B cell (primary cell): ENCODE data around the gene POU4F3. TPM values are rescaled to one million over a fixed set of nuclear protein-coding genes. Genes with fewer than 3 reads are reported as not detected.

Experiments used
- ATAC-seq: fragments of 200-7000 bp; cut with Tn5 transposase; one replicate; pipeline ENCODE4 v1.10.0; 2021; ENCODE audit warnings: low read depth, mild to moderate bottlenecking, moderate number of reproducible peaks, moderate library complexity
- CTCF ChIA-PET: fragments of 350-600 bp; sonication (Branson Sonifier 250); formaldehyde crosslinking; loops from one replicate; lab custom pipeline; 2021; ENCODE audit warnings: antibody characterized with exemption, inconsistent platforms; lab: Charles Lee
- POLR2A ChIA-PET: fragments of 350-600 bp; sonication (Branson Sonifier 250); formaldehyde crosslinking; loops from one replicate; lab custom pipeline; 2021; ENCODE audit warnings: antibody characterized with exemption; lab: Charles Lee
- DNase-seq: peaks from one replicate; pipeline ENCODE4 v3.0.0; 2013
- H2AFZ ChIP-seq: 2 replicates; pipeline ENCODE4 v1.6.1; 2012; ENCODE audit warnings: mild to moderate bottlenecking, low read depth, low read length; ENCODE audit not compliant: insufficient read depth, poor library complexity, severe bottlenecking
- H3K27ac ChIP-seq, 2 donors: 1 replicate in 1 of 2; 2 replicates in 1 of 2; pipeline ENCODE4 v1.5.1; 2012 to 2013; ENCODE audit warnings: low read length in 2 of 2, mild to moderate bottlenecking in 2 of 2, moderate library complexity in 1 of 2
- H3K27me3 ChIP-seq, 4 experiments: fragments of 200-600 bp in 1 of 4; sonication (generic) in 1 of 4; replicated peaks in 1 of 4; 1 replicate in 2 of 4; 2 replicates in 2 of 4; pipeline versions ENCODE4 v1.6.1 to v1.7.0; 2013 to 2016; ENCODE audit warnings: low read length in 3 of 4, mild to moderate bottlenecking in 2 of 4, mixed read lengths in 1 of 4, moderate library complexity in 1 of 4; ENCODE audit not compliant: insufficient read depth in 4 of 4, control insufficient read depth in 3 of 4; ENCODE audit errors: control extremely low read depth in 1 of 4
- H3K36me3 ChIP-seq, 2 experiments: replicated peaks in 1 of 2; 1 replicate in 1 of 2; 2 replicates in 1 of 2; pipeline versions ENCODE4 v1.6.1 to v1.7.1; 2013; ENCODE audit warnings: low read length in 1 of 2; ENCODE audit not compliant: insufficient read depth in 2 of 2, control insufficient read depth in 1 of 2; ENCODE audit errors: control extremely low read depth in 1 of 2, extremely low read depth in 1 of 2
- H3K4me1 ChIP-seq, 2 donors: fragments of 200-600 bp in 1 of 2; sonication (generic) in 1 of 2; 1 replicate in 1 of 2; 2 replicates in 1 of 2; pipeline versions ENCODE4 v1.5.1 to v1.6.1; 2013 to 2017; ENCODE audit warnings: low read length in 2 of 2; ENCODE audit not compliant: control insufficient read depth in 2 of 2, insufficient read depth in 2 of 2
- H3K4me2 ChIP-seq: replicated peaks from 2 replicates; pipeline ENCODE3; 2012; ENCODE audit warnings: mild to moderate bottlenecking, low read depth, low read length; ENCODE audit not compliant: poor library complexity, severe bottlenecking
- H3K4me3 ChIP-seq, 5 experiments: fragments of 200-600 bp in 1 of 5; sonication (generic) in 1 of 5; 1 replicate in 3 of 5; 2 replicates in 2 of 5; pipeline versions ENCODE4 v1.5.1 to v1.7.0; 2011 to 2016; ENCODE audit warnings: low read length in 4 of 5, mild to moderate bottlenecking in 4 of 5, low read depth in 2 of 5, control low read depth in 1 of 5, moderate library complexity in 1 of 5; ENCODE audit not compliant: insufficient read depth in 1 of 5; ENCODE audit errors: control extremely low read depth in 1 of 5, extremely low read depth in 1 of 5
- H3K79me2 ChIP-seq: fragments of 200-600 bp; sonication (generic); one replicate; pipeline ENCODE4 v1.6.0; 2016; ENCODE audit warnings: low read length; ENCODE audit not compliant: control insufficient read depth, insufficient read depth
- H3K9ac ChIP-seq: fragments of 200-600 bp; sonication (generic); 2 replicates; pipeline ENCODE4 v1.6.1; 2017; ENCODE audit warnings: mild to moderate bottlenecking, low read length, moderate library complexity
- H3K9me3 ChIP-seq, 3 donors: one replicate each; pipeline versions ENCODE4 v1.6.1 to v1.7.1; 2013; ENCODE audit warnings: low read length in 2 of 3; ENCODE audit not compliant: control insufficient read depth in 2 of 3, insufficient read depth in 1 of 3; ENCODE audit errors: control extremely low read depth in 1 of 3
- H4K20me1 ChIP-seq: 2 replicates; pipeline ENCODE4 v1.6.0; 2012; ENCODE audit warnings: mild to moderate bottlenecking, low read length; ENCODE audit not compliant: insufficient read depth, control insufficient read depth, poor library complexity, severe bottlenecking
- H3K27ac Mint-ChIP-seq: one replicate; pipeline ENCODE4 v1.8.0; 2021; ENCODE audit warnings: mixed read lengths
- H3K27me3 Mint-ChIP-seq: one replicate; pipeline ENCODE4 v1.8.0; 2021; ENCODE audit warnings: mixed read lengths
- H3K4me1 Mint-ChIP-seq: one replicate; pipeline ENCODE4 v1.8.0; 2021; ENCODE audit warnings: mixed read lengths
- H3K4me3 Mint-ChIP-seq: one replicate; pipeline ENCODE4 v1.8.0; 2021; ENCODE audit warnings: mixed read lengths
- H3K9me3 Mint-ChIP-seq: one replicate; pipeline ENCODE4 v1.8.0; 2022; ENCODE audit warnings: mixed read lengths; ENCODE audit not compliant: insufficient read depth
- EZH2 ChIP-seq: IDR thresholded peaks from 2 replicates; pipeline ENCODE4 v1.6.1; 2012; ENCODE audit warnings: borderline replicate concordance, low read depth, mild to moderate bottlenecking, moderate library complexity, low read length; ENCODE audit not compliant: insufficient read depth, poor library complexity, severe bottlenecking
- WGBS: methylation state at CpG from one replicate; pipeline ENCODE4 v1.1.5; 2013; ENCODE audit warnings: missing lambda C conversion rate; ENCODE audit not compliant: insufficient coverage; 5-methylcytosine and 5-hydroxymethylcytosine counted together
- intact Hi-C: fragments of 100-400 bp; cut with micrococcal nuclease; formaldehyde crosslinking; loops from one replicate; pipeline ENCODE4 v1.10.0; 2022
- polyA plus RNA-seq: library from polyadenylated mRNA; depleted of rRNA; stranded (reverse); fragments of >200 nt; gene quantifications from 2 replicates; pipeline ENCODE4 v1.2.3, GENCODE V29; 2012
- total RNA-seq, 2 donors: library from RNA; stranded (reverse); fragments of 120-200 nt in 1 of 2; gene quantifications; 1 replicate in 1 of 2; 2 replicates in 1 of 2; pipeline versions ENCODE4 v1.2.3 to v1.2.4, GENCODE V29; 2013 to 2022
- TF ChIP-seq, protein P1 (sequence below): fragments of 200-600 bp; IDR thresholded peaks from one replicate; pipeline ENCODE4 v1.8.0; 2022; ENCODE audit warnings: antibody characterized with exemption, mild to moderate bottlenecking

POU4F3 gene
- total and polyA plus RNA-seq, 2 donors (not counting 1 experiment from before 2014, with no cell fraction given), result 0.04 TPM; not detected in 1

- Mint-ChIP-seq H3K4me1 (no peaks in the 10 kb centered on the region), H3K4me3 (no peak overlapping the region), H3K27me3 (peaks cover 41% of the 10 kb centered on the region), H3K9me3 (no peaks in the 10 kb centered on the region), H3K27ac (no peak overlapping the region)
- Histone ChIP-seq H3K27me3 (peaks cover 0 to 12% (median 5%) of the 10 kb centered on the region in 4 experiments), H3K9ac (no peak overlapping the region), H3K4me3 (no peak overlapping the region), H3K4me1 (no peaks in the 10 kb centered on the region), H3K36me3 (no peaks in the 10 kb centered on the region), H4K20me1 (no peaks in the 10 kb centered on the region), H3K27ac (no peak overlapping the region), H2AFZ (no peak overlapping the region), H3K9me3 (no peaks in the 10 kb centered on the region), H3K4me2 (no peak overlapping the region), H3K79me2 (no peaks in the 10 kb centered on the region)
- WGBS, result 58% methylated on average over 2 of the region's 7 CpGs
- no peak for ATAC-seq
- intact Hi-C loops, result no loop called here
- no peak for DNase-seq
- TF ChIP-seq EZH2, result no peak
- TF ChIP-seq, protein P1, sequence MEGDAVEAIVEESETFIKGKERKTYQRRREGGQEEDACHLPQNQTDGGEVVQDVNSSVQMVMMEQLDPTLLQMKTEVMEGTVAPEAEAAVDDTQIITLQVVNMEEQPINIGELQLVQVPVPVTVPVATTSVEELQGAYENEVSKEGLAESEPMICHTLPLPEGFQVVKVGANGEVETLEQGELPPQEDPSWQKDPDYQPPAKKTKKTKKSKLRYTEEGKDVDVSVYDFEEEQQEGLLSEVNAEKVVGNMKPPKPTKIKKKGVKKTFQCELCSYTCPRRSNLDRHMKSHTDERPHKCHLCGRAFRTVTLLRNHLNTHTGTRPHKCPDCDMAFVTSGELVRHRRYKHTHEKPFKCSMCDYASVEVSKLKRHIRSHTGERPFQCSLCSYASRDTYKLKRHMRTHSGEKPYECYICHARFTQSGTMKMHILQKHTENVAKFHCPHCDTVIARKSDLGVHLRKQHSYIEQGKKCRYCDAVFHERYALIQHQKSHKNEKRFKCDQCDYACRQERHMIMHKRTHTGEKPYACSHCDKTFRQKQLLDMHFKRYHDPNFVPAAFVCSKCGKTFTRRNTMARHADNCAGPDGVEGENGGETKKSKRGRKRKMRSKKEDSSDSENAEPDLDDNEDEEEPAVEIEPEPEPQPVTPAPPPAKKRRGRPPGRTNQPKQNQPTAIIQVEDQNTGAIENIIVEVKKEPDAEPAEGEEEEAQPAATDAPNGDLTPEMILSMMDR, result no peak
- CTCF ChIA-PET, result no interaction called here
- POLR2A ChIA-PET, result no interaction called here
These were observed 11.3 kb upstream of the POU4F3 start for GRCh38 chr5:146327257-146327870.

- ChIA-PET POLR2A (no interaction called here), CTCF (no interaction called here)
- no CpG with 5 or more reads among the region's 1 CpG for WGBS
- H3K9ac ChIP-seq, result no peak overlapping the region
- no peaks in the 10 kb centered on the region for H3K4me1 ChIP-seq
- no peak for TF ChIP-seq EZH2
- TF ChIP-seq, protein P1, result no peak
- H3K9me3 ChIP-seq, result no peaks in the 10 kb centered on the region
- no peak overlapping the region for H3K27ac ChIP-seq
- Mint-ChIP-seq H3K27me3 (peaks cover 46% of the 10 kb centered on the region), H3K4me3 (no peak overlapping the region), H3K9me3 (no peaks in the 10 kb centered on the region), H3K4me1 (no peaks in the 10 kb centered on the region), H3K27ac (no peak overlapping the region)
- H3K4me2 ChIP-seq, result no peak overlapping the region
- intact Hi-C loops, result no loop called here
- DNase-seq (no peak), ATAC-seq (no peak)
- H3K4me3 ChIP-seq, result no peak overlapping the region
- no peaks in the 10 kb centered on the region for H3K36me3 ChIP-seq
- peaks cover 0 to 16% (median 6%) of the 10 kb centered on the region in 4 experiments for H3K27me3 ChIP-seq
- no peak overlapping the region for H2AFZ ChIP-seq
- no peaks in the 10 kb centered on the region for H3K79me2 ChIP-seq
- no peaks in the 10 kb centered on the region for H4K20me1 ChIP-seq
These were observed 10.7 kb upstream of the POU4F3 start for GRCh38 chr5:146327989-146328388.
